NCI-H1436 (cell line): ENCODE results near the gene ADRA2B.
"Not testable (repeated sequence)": the region's sequence is repeated elsewhere in the genome, so short reads cannot be mapped to it uniquely, and the experiment has no call there.

Experiments
- DNase-seq: peaks from one replicate; lab custom pipeline; 2025; lab: John Stamatoyannopoulos, UW

ADRA2B gene

GRCh38 chr2:96087130-96087529 is 29.2 kb downstream of the ADRA2B start:
- DNase-seq = no peak

- DNase-seq = no peak
Measured at GRCh38 chr2:96085541-96086355, 30.6 kb downstream of the ADRA2B start.

GRCh38 chr2:96084858-96085518 is 31.4 kb downstream of the ADRA2B start:
- DNase-seq = not testable (repeated sequence)

GRCh38 chr2:96083989-96084857 is 32.1 kb downstream of the ADRA2B start:
- no peak for DNase-seq

GRCh38 chr2:96083064-96083939 is 33.1 kb downstream of the ADRA2B start:
- no peak for DNase-seq

GRCh38 chr2:96082211-96083063 is 33.9 kb downstream of the ADRA2B start:
- DNase-seq = no peak

GRCh38 chr2:96081042-96081441 is 35.3 kb downstream of the ADRA2B start:
- no peak for DNase-seq

GRCh38 chr2:96075199-96075771 is 41.1 kb downstream of the ADRA2B start:
- DNase-seq = no peak

GRCh38 chr2:96074156-96074555 is 42.2 kb downstream of the ADRA2B start:
- no peak for DNase-seq

- no peak for DNase-seq
Measured at GRCh38 chr2:96073170-96073775, 43.1 kb downstream of the ADRA2B start.

- DNase-seq = no peak
Measured at GRCh38 chr2:96072746-96073145, 43.6 kb downstream of the ADRA2B start.

- not testable (repeated sequence) for DNase-seq
Measured at GRCh38 chr2:96071977-96072491, 44.3 kb downstream of the ADRA2B start.

GRCh38 chr2:96071087-96071976 is 45.0 kb downstream of the ADRA2B start:
- not testable (repeated sequence) for DNase-seq

GRCh38 chr2:96070351-96070750 is 46.0 kb downstream of the ADRA2B start:
- DNase-seq = not testable (repeated sequence)

- not testable (repeated sequence) for DNase-seq
Measured at GRCh38 chr2:96069878-96070277, 46.5 kb downstream of the ADRA2B start.

- DNase-seq = not testable (repeated sequence)
Measured at GRCh38 chr2:96067902-96068581, 48.3 kb downstream of the ADRA2B start.

- DNase-seq = not testable (repeated sequence)
Measured at GRCh38 chr2:96067098-96067660, 49.2 kb downstream of the ADRA2B start.
